Measurements from ENCODE around the gene ARHGEF25.

- no peak for TF ChIP-seq CTCF (IDR thresholded peaks at IDR 0.05)
- no peak for TF ChIP-seq ZFX (IDR thresholded peaks at IDR 0.05; ENCODE audit: borderline replicate concordance)
Observed at GRCh38 chr12:57603815-57604453, 7.3 kb upstream of the ARHGEF25 start.
